Loucy (cell line): Measurements from ENCODE around the gene CAMK2D.

Source experiments
- H2AFZ ChIP-seq: fragments of 200-600 bp; sonication (generic); 2 replicates; pipeline ENCODE4 v1.6.0; 2016; ENCODE audit warnings: antibody characterized with exemption, mild to moderate bottlenecking, low read length, moderate library complexity
- H3F3A ChIP-seq: fragments of 200-600 bp; 2 replicates; pipeline ENCODE4 v1.6.0; 2016; ENCODE audit warnings: antibody characterized with exemption, low read depth, mild to moderate bottlenecking
- H3K27me3 ChIP-seq: fragments of 200-600 bp; sonication (generic); 2 replicates; pipeline ENCODE4 v1.6.1; 2014; ENCODE audit warnings: low read length, mild to moderate bottlenecking; ENCODE audit not compliant: insufficient read depth, poor library complexity, severe bottlenecking
- H3K36me3 ChIP-seq: fragments of 200-600 bp; sonication (generic); 2 replicates; pipeline ENCODE4 v1.6.1; 2016; ENCODE audit warnings: low read length; ENCODE audit not compliant: insufficient read depth
- H3K4me1 ChIP-seq: fragments of 200-600 bp; sonication (generic); 2 replicates; pipeline ENCODE4 v1.5.1; 2014; ENCODE audit warnings: low read length, mild to moderate bottlenecking; ENCODE audit not compliant: insufficient read depth, poor library complexity, severe bottlenecking
- H3K4me2 ChIP-seq: fragments of 200-600 bp; sonication (generic); 2 replicates; pipeline ENCODE4 v1.6.0; 2014; ENCODE audit warnings: antibody characterized with exemption, low read length, low read depth, mild to moderate bottlenecking; ENCODE audit not compliant: poor library complexity, severe bottlenecking
- H3K4me3 ChIP-seq: fragments of 200-600 bp; sonication (generic); 2 replicates; pipeline ENCODE4 v1.5.1; 2014; ENCODE audit warnings: low read length, mild to moderate bottlenecking, mixed read lengths; ENCODE audit not compliant: poor library complexity, severe bottlenecking
- H3K79me2 ChIP-seq: fragments of 200-600 bp; sonication (generic); 2 replicates; pipeline ENCODE4 v1.6.1; 2014; ENCODE audit warnings: low read length; ENCODE audit not compliant: insufficient read depth
- H3K9ac ChIP-seq: fragments of 200-600 bp; sonication (generic); 2 replicates; pipeline ENCODE4 v1.6.0; 2014; ENCODE audit warnings: mild to moderate bottlenecking, low read depth, low read length, moderate library complexity; ENCODE audit not compliant: poor library complexity, severe bottlenecking
- H3K9me2 ChIP-seq: fragments of 200-600 bp; sonication (generic); replicated peaks from 2 replicates; pipeline ENCODE4 v1.6.1; 2016; ENCODE audit warnings: low read depth, low read length, mixed read lengths
- H3K9me3 ChIP-seq: fragments of 200-600 bp; sonication (generic); 2 replicates; pipeline ENCODE4 v1.6.1; 2014; ENCODE audit warnings: mild to moderate bottlenecking, antibody characterized with exemption, low read length, low read depth; ENCODE audit not compliant: insufficient read depth
- H4K20me1 ChIP-seq: fragments of 200-600 bp; sonication (generic); 2 replicates; pipeline ENCODE4 v1.6.0; 2014; ENCODE audit warnings: antibody characterized with exemption, low read length, mild to moderate bottlenecking; ENCODE audit not compliant: insufficient read depth, poor library complexity, severe bottlenecking
- EZH2phosphoT487 ChIP-seq: fragments of 200-600 bp; IDR thresholded peaks from 2 replicates; pipeline ENCODE4 v1.6.1; 2018; ENCODE audit warnings: antibody characterized with exemption, mild to moderate bottlenecking, moderate library complexity, borderline replicate concordance
- TF ChIP-seq, protein P1 (sequence below): fragments of 200-600 bp; sonication (generic); conservative IDR thresholded peaks from 2 replicates; pipeline ENCODE4 v1.5.1; 2014; ENCODE audit warnings: mild to moderate bottlenecking, antibody characterized with exemption, low read length

Gene CAMK2D

DNA sequence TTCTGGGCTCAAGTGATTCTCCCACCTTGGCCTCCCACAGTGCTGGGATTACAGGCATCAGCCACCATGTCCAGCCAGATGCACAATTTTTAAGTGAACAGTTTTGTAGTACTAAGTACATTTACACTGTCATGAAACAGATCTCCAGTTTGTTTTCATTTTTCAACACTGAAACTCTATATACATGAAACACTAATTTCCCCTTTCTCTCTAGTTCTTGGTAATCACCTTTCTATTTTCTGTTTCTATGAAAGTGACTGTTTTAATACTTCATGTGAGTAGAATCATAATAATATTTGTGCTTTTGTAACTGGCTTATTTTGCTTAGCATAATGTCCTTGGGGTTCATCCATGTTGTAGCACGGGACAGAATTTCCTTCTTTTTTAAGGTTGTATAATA, 237.4 kb downstream of the CAMK2D start:
- H3F3A ChIP-seq, result no peaks in the 10 kb centered on the region
- peaks cover 21% of the 10 kb centered on the region; the same call in 1 of the 2 replicates for H3K36me3 ChIP-seq
- no peaks in the 10 kb centered on the region for H4K20me1 ChIP-seq
- no peaks in the 10 kb centered on the region for H3K27me3 ChIP-seq
- TF ChIP-seq, protein P1, sequence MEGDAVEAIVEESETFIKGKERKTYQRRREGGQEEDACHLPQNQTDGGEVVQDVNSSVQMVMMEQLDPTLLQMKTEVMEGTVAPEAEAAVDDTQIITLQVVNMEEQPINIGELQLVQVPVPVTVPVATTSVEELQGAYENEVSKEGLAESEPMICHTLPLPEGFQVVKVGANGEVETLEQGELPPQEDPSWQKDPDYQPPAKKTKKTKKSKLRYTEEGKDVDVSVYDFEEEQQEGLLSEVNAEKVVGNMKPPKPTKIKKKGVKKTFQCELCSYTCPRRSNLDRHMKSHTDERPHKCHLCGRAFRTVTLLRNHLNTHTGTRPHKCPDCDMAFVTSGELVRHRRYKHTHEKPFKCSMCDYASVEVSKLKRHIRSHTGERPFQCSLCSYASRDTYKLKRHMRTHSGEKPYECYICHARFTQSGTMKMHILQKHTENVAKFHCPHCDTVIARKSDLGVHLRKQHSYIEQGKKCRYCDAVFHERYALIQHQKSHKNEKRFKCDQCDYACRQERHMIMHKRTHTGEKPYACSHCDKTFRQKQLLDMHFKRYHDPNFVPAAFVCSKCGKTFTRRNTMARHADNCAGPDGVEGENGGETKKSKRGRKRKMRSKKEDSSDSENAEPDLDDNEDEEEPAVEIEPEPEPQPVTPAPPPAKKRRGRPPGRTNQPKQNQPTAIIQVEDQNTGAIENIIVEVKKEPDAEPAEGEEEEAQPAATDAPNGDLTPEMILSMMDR, result no peak
- no peak for TF ChIP-seq EZH2phosphoT487
- H3K4me3 ChIP-seq, result no peak overlapping the region
- no peak overlapping the region for H3K4me2 ChIP-seq
- H3K9me2 ChIP-seq, result no peaks in the 10 kb centered on the region
- no peak overlapping the region for H3K9ac ChIP-seq
- H2AFZ ChIP-seq, result no peak overlapping the region
- no peaks in the 10 kb centered on the region for H3K9me3 ChIP-seq
- peaks cover 7% of the 10 kb centered on the region for H3K4me1 ChIP-seq
- H3K79me2 ChIP-seq, result no peaks in the 10 kb centered on the region

DNA sequence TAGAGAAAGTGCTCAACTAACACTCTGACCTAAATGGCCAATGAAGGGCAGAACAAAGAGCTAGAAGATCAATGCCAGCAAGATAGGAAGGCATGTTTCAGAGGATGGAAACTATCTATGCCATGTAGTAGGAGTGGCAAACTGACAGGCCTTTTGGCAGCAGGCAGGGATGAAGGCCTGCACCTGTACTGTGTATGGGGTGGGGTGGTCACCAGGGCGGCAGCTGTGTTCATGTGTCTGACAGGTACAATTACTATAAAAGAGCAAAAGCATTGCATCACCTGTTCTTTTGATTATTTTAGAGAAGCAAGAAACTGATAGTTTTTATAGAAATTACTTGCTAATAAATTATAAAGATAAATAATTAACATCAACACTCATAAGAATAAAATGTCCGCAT, 239.1 kb downstream of the CAMK2D start:
- Histone ChIP-seq H3K9me3 (no peaks in the 10 kb centered on the region), H3K4me3 (no peak overlapping the region), H3K79me2 (no peaks in the 10 kb centered on the region), H3K27me3 (no peaks in the 10 kb centered on the region), H3K9me2 (no peaks in the 10 kb centered on the region), H4K20me1 (no peaks in the 10 kb centered on the region), H3K36me3 (peaks cover 17% of the 10 kb centered on the region; the same call in 1 of the 2 replicates), H2AFZ (no peak overlapping the region), H3K9ac (no peak overlapping the region), H3F3A (no peaks in the 10 kb centered on the region), H3K4me2 (no peak overlapping the region), H3K4me1 (peaks cover 7% of the 10 kb centered on the region)
- TF ChIP-seq EZH2phosphoT487, result no peak
- TF ChIP-seq, protein P1, result no peak

DNA sequence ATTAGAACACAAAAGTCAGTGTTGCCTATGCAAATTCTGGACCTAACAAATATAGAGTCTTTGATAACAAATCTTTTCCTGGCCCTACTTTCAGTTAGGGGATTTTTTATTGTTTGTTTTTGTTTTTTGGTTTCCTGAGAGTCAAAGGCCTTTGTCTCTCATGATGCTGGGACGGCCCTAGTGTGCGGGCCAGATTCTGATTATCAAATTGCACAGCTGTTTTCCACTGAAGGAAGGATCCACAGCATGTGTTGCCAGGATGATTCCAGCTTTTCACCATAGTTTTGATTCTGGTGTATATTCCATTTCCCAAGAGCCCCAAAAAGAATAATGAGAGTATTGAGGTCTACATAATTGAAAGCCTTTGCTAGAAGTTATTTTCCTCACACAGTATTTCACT, 248.2 kb downstream of the CAMK2D start:
- H3K4me3 ChIP-seq, result no peak overlapping the region
- H3K9ac ChIP-seq, result no peak overlapping the region
- peaks cover 35% of the 10 kb centered on the region; the same call in 1 of the 2 replicates for H3K36me3 ChIP-seq
- no peak overlapping the region for H3K4me2 ChIP-seq
- H3K9me2 ChIP-seq, result no peaks in the 10 kb centered on the region
- H3K4me1 ChIP-seq, result no peaks in the 10 kb centered on the region
- no peaks in the 10 kb centered on the region for H3K27me3 ChIP-seq
- H3K79me2 ChIP-seq, result no peaks in the 10 kb centered on the region
- H3F3A ChIP-seq, result no peaks in the 10 kb centered on the region
- no peaks in the 10 kb centered on the region for H3K9me3 ChIP-seq
- no peak overlapping the region for H2AFZ ChIP-seq
- no peaks in the 10 kb centered on the region for H4K20me1 ChIP-seq
- no peak for TF ChIP-seq EZH2phosphoT487
- TF ChIP-seq, protein P1, result no peak
